Left lung (tissue), 10 donors: ENCODE data around the gene SMIM10L2A. TPM values are rescaled to one million over a fixed set of nuclear protein-coding genes. Genes with fewer than 3 reads are reported as not detected.

ENCODE experiments used
- ATAC-seq: fragments of 200-7000 bp; cut with Tn5 transposase; one replicate; pipeline ENCODE4 v1.9.1; 2020; ENCODE audit warnings: moderate library complexity
- DNase-seq, 4 donors: peaks; one replicate each; pipeline ENCODE4 v3.0.0-alpha.2; 2013 to 2020
- H3K27ac ChIP-seq, 2 donors: fragments of 200-600 bp; sonication (generic) in 1 of 2; one replicate each; pipeline versions ENCODE4 v1.5.0 to v1.8.0; 2020 to 2021
- H3K27me3 ChIP-seq, 2 donors: fragments of 200-600 bp; sonication (generic) in 1 of 2; one replicate each; pipeline versions ENCODE4 v1.5.0 to v1.8.0; 2020 to 2021
- H3K36me3 ChIP-seq, 2 donors: fragments of 200-600 bp; sonication (generic) in 1 of 2; one replicate each; pipeline versions ENCODE4 v1.5.0 to v1.8.0; 2020 to 2021
- H3K4me1 ChIP-seq, 2 donors: fragments of 200-600 bp; one replicate each; pipeline ENCODE4 v1.8.0; 2021
- H3K4me3 ChIP-seq, 2 donors: fragments of 200-600 bp; sonication (generic) in 1 of 2; one replicate each; pipeline versions ENCODE4 v1.5.0 to v1.8.0; 2020 to 2021; ENCODE audit warnings: mild to moderate bottlenecking in 1 of 2
- H3K9me3 ChIP-seq, 2 donors: fragments of 200-600 bp; sonication (generic) in 1 of 2; one replicate each; pipeline versions ENCODE4 v1.5.0 to v1.8.0; 2020 to 2021
- intact Hi-C, 2 donors: fragments of 100-400 bp; cut with DNase I; formaldehyde crosslinking; loops; one replicate each; pipeline versions ENCODE4 v1.11.2 to v1.14.2; 2022
- polyA plus RNA-seq, 6 donors: library from polyadenylated mRNA; unstranded; fragments of 120-200 nt; gene quantifications; one replicate each; pipeline ENCODE4 v1.2.1, GENCODE V29; 2013; ENCODE audit not compliant: insufficient read length in 6 of 6
- total RNA-seq, 2 donors: library from RNA; stranded (reverse); fragmentation: NEBNext Ultra II Directional; extraction: Animal tissue kit (Norgen Biotek cat#: 25700); gene quantifications; one replicate each; pipeline ENCODE4 v1.2.1, GENCODE V29; 2021
- TF ChIP-seq, protein P1 (sequence below), 2 donors: fragments of 200-600 bp; sonication (generic) in 1 of 2; IDR thresholded peaks; one replicate each; pipeline versions ENCODE4 v1.5.0 to v1.8.0; 2021; ENCODE audit warnings: antibody characterized with exemption in 2 of 2
- donor health status: DM: no; HTN: yes; CAD: no.
- donor health status: DM: no; HTN: no; CAD: no.

Gene SMIM10L2A
- total and polyA plus RNA-seq, 8 donors: 2.4 to 10.3 (median 8.2) TPM

DNA sequence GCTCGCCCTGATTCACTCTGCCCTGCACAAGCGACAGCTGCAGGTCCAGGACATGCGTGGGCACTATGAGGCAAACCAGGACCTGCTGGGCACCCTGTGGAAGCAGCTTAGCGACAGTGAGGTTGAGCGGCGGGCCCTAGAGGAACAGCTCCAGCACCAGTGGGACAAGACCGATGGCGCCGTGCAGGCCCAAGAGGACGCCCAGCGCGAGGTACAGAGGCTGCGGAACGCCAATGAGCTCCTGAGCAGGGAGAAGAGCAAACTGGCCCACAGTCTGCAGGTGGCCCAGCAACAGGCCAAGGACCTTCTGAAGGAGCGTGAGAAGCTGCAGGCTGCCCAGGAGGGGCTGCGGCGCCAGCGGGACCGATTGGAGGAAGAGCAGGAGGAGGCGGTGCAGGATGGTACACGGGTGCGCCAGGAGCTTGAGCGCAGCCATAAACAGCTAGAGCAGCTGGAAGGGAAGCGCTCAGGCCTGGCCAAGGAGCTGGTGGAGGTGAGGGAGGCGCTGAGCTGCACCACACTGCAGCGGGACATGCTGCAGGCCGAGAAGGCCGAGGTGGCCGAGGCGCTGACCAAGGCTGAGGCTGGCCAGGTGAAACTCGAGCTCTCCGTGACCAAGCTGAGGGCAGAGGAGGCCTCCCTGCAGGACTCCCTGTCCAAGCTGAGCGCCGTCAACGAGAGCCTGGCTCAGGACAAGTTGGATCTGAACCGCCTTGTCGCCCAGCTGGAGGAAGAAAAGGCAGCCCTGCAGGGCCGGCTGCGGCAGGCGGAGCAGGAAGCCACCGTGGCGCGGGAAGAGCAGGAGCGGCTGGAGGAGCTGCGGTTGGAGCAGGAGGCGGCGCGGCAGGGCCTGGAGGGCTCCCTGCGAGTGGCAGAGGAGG, 12.8 kb downstream of the SMIM10L2A start:
- Histone ChIP-seq H3K4me1 (no peaks in the 10 kb centered on the region), H3K27ac (no peak overlapping the region), H3K9me3 (no peaks in the 10 kb centered on the region), H3K36me3 (no peaks in the 10 kb centered on the region), H3K27me3 (no peaks in the 10 kb centered on the region), H3K4me3 (no peak overlapping the region)
- DNase-seq: peak in 1 of 4 donors; percentile 35
- TF ChIP-seq, protein P1, sequence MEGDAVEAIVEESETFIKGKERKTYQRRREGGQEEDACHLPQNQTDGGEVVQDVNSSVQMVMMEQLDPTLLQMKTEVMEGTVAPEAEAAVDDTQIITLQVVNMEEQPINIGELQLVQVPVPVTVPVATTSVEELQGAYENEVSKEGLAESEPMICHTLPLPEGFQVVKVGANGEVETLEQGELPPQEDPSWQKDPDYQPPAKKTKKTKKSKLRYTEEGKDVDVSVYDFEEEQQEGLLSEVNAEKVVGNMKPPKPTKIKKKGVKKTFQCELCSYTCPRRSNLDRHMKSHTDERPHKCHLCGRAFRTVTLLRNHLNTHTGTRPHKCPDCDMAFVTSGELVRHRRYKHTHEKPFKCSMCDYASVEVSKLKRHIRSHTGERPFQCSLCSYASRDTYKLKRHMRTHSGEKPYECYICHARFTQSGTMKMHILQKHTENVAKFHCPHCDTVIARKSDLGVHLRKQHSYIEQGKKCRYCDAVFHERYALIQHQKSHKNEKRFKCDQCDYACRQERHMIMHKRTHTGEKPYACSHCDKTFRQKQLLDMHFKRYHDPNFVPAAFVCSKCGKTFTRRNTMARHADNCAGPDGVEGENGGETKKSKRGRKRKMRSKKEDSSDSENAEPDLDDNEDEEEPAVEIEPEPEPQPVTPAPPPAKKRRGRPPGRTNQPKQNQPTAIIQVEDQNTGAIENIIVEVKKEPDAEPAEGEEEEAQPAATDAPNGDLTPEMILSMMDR (IDR thresholded peaks at IDR 0.05): no peak
- intact Hi-C loops: no loop called here
- ATAC-seq: no peak

DNA sequence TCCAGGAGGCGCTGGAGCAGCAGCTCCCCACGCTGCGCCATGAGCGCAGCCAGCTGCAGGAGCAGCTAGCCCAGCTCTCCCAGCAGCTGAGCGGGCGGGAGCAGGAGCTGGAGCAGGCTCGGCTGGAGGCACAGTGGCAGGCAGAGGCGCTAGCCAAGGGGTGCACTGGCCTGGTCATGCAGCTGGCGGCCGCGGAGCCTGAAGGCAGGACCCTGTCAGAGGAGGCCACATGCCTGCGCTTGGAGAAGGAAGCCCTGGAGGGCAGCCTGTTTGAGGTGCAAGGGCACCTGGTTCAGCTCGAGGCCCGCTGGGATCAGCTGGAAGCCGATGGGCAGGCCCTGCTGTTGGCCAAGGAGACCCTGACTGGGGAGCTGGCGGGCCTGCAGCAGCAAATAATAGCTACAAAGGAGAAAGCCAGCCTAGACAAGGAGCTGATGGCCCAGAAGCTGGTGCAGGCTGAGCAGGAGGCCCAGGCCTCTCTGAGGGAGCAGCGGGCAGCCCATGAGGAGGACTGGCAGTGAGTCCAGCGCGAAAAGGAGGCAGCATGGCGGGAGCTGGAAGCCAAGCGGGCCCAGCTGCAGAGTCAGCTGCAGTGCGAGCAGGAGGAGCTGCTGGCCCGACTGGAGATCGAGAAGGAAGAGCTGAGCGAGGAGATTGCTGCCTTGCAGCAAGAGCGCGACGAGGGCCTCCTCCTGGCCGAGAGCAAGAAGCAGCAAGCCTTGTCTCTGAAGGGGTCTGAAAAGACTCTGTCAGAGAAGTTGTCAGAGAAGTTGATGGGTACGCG, 13.6 kb downstream of the SMIM10L2A start:
- Histone ChIP-seq H3K4me3 (no peak overlapping the region), H3K4me1 (no peaks in the 10 kb centered on the region), H3K27ac (no peak overlapping the region), H3K36me3 (no peaks in the 10 kb centered on the region), H3K27me3 (no peaks in the 10 kb centered on the region), H3K9me3 (no peaks in the 10 kb centered on the region)
- DNase-seq (no peak), ATAC-seq (no peak)
- intact Hi-C loops: no loop called here
- TF ChIP-seq, protein P1 (IDR thresholded peaks at IDR 0.05): no peak

DNA sequence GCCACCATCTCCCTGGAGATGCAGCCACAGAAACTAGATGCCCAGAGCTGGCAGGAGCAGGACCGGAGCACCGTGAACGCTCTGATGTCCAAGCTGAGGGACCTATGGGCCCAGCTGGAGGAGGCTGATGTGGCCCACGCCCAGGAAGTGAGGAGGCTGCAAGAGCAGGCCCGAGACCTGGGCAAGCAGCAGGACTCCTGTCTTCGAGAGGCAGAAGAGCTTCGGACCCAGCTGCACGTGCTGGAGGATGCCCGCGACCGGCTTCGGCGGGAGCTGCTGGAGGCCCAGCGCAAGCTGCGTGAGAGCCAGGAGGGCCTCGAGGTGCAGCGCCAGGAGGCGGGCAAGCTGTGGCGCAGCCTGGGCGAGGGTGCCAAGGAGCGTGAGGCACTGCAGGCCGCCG, 14.2 kb downstream of the SMIM10L2A start:
- Histone ChIP-seq H3K36me3 (no peaks in the 10 kb centered on the region), H3K27ac (no peak overlapping the region), H3K4me1 (no peaks in the 10 kb centered on the region), H3K27me3 (no peaks in the 10 kb centered on the region), H3K4me3 (no peak overlapping the region), H3K9me3 (no peaks in the 10 kb centered on the region)
- intact Hi-C loops: no loop called here
- ATAC-seq (no peak), DNase-seq (no peak)
- TF ChIP-seq, protein P1 (IDR thresholded peaks at IDR 0.05): no peak

DNA sequence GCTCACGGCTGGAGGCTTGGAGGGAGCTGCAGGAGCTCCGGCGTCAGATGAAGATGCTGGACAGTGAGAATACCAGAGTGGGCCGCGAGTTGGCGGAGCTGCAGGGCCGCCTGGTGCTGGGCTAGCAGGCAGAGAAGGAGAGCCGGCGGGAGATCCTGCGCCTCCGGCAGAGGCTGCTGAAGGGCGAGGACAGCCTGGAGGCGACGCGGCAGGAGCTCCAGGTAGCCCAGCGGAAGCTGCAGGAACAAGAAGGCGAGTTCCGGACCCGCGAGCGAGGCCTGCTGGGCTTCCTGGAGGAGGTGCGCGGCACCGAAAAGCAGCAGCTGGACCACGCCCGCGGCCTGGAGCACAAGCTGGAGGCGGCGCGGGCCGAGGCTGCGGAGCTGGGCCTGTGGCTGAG, 14.7 kb downstream of the SMIM10L2A start:
- no peak overlapping the region for H3K4me3 ChIP-seq
- no peaks in the 10 kb centered on the region for H3K4me1 ChIP-seq
- TF ChIP-seq, protein P1 (IDR thresholded peaks at IDR 0.05): no peak
- no peaks in the 10 kb centered on the region for H3K9me3 ChIP-seq
- no peak overlapping the region for H3K27ac ChIP-seq
- no peaks in the 10 kb centered on the region for H3K36me3 ChIP-seq
- DNase-seq: peak in 1 of 4 donors; percentile 28
- H3K27me3 ChIP-seq: no peaks in the 10 kb centered on the region
- intact Hi-C loops: no loop called here
- no peak for ATAC-seq
